ENCODE results near the gene XPOT. TPM values are rescaled to one million over a fixed set of nuclear protein-coding genes. Genes with fewer than 3 reads are reported as not detected.

Gene XPOT
- polyA plus RNA-seq, 3 donors = 57.6 to 67.9 (median 61.6) TPM

DNA sequence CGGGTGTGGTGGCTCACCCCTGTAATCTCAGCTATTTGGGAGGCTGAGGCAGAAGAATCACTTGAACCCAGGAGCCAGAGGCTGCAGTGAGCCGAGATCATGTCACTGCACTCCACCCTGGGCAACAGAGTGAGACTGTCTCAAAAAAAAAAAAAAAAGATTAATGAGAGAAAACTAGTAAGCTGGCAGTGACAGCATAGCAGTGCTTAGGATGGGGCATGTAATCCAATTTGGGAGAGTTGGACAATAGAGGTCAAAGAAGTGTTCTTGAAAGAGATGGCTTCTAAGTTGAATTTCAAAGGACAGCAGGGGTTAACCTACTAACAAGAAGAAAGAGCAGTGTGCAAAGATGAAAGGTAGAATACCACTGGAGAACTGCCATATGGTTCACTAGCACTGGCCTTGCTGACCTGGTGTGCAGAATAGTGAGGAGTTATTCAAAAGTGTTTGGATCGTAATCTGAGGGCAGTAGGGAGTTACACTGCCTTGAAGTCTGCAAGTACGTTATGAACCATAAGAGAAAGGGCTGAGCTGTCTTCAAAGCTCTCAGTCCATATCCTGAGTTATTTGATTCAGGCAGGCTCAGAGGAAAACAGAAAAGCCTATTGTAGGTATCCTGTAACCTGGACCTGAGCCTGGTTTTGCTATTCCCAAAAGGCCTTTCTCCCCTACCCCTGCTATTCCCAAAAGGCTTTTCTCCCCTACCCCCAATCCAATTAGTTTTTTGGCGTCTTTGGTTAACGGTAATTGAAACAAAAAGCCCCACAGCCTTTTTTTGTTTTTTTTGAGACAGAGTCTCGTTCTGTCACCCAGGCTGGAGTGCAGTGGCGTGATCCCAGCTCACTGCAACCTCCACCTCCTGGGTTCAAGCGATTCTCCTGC is 3.4 kb downstream of the XPOT start:
- DNase-seq = no peak

DNA sequence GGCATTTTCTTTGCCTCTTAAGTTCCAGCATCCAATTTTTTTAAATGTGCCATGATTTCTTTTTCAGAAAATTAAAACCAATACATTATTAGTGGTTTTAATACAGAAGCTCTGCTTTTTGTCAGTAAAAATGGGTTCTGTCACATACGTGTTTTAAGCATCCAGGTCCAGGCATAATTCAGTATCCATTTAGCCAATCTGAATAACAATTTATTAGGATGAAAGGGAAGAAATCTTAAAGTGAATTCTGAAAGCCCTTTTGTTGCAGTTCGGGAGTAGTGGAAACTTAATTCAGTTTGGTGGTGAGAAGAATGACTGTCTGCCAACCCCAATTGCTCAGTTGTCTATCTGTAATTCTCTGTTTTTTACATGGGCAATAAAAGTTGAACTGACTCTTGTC is 7.2 kb downstream of the XPOT start:
- no peak for DNase-seq

DNA sequence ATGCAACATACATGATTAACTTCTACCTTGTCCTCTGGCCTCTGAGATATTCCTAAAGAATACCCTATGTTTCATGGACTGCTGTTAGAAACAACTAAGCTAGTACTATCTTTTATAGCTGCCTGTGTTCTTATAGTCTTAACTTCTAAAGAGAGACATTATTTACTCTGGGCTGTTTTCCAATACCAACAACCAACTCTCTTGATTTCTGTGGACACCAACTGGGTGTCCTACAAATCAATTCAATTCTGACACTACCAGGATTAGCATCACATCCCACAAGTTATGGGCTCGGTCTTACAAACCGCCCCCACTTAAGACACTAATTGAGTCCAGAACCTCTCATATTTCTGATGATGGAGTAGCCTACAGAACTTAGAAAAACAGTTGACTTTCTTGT is 8.3 kb downstream of the XPOT start:
- no peak for DNase-seq

DNA sequence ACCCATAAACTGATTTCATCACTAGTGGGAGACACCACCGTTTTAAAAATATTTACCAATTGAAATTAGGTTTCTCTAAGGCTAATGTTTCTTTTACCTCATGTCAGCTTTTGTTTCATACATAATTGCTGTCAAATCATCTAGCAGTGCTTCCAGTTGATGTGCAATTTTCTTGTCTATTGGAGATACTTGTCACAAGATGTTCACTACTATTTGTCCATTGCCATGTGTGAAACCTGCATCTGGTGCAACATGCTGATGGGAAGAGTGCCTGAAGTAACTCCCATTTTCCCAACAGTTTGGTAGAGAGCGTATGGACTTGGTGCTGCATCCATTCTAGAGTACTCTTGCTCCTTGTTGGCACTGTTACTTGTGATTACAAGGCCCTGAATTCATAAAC is 9.7 kb downstream of the XPOT start:
- no peak for DNase-seq

DNA sequence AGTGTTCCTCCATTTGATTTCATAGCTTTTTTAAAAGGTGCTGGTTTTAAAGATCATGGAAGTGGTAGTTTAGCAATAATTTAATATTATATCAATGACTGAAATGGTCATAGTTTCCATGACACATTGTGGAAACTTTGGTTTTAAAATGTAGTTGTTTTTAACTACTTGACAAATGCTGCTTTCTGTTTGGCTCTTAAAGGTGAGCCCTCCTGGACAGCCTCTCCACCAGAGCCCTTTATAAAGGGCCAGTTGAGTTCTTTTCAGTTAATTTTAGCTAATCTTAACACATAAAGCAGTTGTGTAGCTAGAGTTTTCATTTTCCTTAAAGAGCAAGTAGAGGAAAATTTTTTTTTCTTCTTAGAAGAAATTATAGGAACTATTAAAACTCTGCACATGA is 14.0 kb downstream of the XPOT start:
- no peak for DNase-seq

DNA sequence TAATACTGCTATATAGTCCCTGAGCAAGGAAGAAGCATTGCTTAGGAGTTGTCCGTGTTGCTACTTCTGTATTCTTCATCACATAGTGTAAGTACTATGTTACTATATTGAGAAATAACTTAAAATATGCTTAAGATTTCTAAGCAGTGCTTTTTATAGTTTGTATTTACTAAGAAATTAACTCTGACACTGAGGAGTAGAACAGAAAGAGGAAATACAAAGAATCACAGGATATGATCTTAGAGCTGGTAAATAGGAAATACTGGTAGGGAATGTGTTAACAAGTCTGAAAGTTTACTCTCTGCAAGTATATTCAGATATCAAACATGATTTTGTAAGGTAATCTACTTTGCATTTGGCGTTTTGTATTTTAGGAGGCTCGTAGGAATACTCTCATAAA is 15.5 kb downstream of the XPOT start:
- no peak for DNase-seq

DNA sequence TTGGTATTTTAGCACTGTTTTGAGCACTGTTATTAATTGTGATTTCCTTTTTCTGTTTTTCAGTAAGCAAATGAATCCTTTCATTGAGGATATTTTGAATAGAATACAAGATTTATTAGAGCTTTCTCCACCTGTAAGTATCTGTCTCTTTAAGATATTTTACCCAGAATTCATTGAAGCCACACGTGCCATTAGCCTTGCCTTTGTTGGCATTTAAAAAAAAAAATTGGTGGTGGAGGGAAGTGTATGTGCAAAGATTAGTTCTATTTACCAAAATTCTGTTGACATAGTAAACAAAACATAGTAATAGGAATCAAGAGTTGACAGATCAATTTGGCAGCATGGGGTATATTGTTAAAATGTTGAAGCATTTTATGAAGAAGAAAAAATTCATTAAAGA is 23.8 kb downstream of the XPOT start:
- no peak for DNase-seq

DNA sequence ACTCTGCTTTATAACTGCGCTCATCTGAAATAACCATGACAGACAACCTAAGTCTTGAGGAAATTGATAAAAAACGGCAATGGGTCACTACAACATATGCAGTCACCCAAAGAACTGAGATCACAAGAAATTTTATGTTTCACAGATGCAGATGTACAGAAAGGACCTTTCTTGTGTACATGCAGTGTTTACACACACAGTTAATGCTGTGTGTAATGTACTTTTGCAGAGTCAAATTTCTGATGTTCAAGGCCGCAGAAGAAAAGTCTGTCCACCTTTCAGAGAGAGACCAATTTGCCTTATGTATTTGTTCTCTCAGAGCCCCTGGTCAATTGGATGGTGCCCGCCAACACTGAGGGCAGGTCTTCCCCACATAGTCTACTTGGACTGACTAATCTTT is 24.8 kb downstream of the XPOT start:
- no peak for DNase-seq

DNA sequence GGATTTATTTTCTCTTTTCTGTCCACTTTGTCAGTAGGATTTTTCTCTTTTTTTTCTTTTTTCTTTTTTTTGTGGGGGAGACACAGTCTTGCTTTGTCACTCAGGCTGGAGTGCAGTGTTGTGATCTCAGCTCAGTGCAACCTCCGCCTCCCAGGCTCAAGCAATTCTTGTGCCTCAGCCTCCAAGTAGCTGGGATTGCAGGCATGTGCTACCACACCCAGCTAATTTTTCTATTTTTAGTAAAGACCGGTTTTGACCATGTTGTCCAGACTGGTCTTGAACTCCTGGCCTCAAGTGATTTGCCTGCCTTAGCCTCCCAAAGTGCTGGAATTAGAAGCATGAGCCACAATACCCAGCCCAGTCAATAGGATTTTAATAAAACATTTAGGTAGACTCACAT is 26.7 kb downstream of the XPOT start:
- no peak for DNase-seq

DNA sequence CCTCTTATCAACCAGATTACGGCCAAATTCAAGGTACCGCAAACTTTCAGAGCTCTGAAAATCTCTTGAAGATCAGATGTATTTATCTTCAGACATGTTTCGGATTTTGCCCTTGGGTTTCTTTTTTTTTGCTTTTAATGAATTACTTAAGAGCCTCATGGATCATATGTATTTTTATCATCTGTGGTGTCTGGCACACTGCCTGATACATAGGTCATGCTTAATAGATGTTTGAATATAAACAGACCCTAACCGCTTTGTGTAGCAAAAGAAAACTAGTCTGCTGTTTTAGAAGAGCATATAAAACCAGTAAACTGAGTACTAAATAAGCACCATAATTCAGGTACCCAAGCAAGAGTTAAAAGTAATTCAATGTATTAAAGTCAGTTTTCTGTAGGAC is 27.6 kb downstream of the XPOT start:
- no peak for DNase-seq

DNA sequence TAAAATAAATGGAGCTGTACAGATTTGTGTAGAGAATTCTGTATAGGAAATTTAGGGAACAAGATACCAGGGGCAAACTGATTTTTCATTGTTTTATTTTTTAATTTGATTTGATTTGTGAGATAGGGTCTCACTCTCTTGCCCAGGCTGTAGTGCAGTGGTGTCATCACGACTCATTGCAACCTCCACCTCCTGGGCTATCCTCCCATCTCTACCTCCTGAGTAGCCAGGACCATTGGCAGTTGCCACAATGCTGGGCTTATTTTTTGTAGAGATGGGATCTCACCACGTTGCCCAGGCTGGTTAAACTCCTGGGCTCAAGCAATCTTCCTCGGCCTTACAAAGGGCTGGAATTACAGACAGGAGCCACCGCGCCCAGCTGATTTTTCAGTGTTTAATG is 29.7 kb downstream of the XPOT start:
- no peak for DNase-seq

DNA sequence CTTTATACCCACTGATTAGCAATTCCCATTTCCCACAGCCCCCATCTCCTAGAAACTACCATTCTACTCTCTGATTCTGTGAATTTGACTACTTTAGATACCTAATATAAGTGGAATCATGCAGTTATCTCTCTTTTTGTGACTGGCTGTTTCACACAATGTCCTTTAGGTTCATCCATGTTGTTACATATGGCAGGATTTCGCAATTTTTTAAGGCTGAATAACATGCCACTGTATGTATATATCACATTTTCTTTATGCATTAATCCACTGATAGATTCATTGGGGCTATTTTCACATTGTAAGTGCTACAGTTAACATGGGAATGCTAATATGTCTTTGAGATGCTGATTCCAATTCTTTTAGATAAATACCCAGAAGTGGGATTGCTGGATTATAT is 35.9 kb downstream of the XPOT start:
- no peak for DNase-seq

DNA sequence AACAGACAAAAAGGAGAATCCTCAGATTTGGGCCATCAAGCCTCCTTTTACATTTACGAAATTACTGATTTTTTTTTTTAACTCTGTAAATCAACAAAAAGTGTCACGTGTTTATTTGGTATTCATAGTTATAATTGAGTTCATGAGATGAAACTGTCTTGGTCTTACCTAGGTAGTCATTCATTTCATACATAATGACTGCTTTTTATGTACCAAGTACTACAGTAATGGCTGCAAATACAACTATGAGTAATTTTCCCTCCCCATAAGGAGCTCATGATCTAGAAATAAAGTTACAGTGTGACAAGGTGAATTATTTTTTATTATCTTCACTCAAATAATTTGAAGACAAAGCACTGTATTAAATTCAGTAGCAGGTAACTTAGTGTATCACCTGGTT is 41.3 kb downstream of the XPOT start:
- DNase-seq = no peak

DNA sequence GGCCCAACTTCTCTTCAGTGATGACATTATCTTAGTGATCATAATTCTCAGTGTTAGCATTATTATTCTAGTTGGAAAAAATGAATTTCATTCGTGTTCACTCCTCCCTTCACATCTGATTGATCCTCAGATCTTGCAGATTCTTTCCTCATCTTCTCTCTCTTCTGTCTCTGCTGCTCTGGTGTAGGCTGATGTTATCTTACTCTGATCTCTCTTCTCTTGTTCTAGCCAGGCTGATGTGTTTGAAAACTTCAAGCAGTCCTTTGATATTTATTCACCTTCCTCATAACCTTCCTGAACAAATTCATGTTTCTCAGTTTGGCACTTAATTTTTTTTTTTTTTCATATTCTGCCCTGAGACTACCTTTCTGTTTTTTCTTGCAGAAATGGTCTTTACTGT is 42.1 kb downstream of the XPOT start:
- DNase-seq = no peak

DNA sequence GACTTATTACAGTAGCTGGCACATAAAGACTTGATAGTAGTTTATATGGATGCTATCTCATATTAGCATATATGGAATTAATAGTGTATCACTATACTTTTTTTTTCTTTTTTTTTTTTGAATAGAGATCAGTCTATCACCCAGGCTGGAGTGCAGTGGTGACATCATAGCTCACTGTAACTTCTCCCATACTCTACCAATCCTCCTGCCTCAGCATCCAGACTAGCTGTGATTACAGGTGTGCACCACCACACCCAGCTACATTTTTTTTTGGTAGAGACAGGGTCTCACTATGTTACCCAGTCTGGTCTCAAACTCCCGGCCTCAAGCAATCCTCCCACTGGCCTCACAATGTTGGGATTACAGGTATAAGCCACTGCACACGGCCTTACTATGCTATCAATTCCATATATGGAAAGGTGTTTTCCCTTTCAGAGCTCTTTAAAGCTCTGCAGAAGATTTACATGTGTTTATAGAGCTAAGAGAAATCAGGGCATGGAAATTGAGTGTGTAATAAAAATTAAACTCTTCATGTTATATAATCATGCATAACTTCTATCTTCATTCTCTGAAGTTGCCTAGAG is 46.0 kb downstream of the XPOT start:
- no peak for DNase-seq

DNA sequence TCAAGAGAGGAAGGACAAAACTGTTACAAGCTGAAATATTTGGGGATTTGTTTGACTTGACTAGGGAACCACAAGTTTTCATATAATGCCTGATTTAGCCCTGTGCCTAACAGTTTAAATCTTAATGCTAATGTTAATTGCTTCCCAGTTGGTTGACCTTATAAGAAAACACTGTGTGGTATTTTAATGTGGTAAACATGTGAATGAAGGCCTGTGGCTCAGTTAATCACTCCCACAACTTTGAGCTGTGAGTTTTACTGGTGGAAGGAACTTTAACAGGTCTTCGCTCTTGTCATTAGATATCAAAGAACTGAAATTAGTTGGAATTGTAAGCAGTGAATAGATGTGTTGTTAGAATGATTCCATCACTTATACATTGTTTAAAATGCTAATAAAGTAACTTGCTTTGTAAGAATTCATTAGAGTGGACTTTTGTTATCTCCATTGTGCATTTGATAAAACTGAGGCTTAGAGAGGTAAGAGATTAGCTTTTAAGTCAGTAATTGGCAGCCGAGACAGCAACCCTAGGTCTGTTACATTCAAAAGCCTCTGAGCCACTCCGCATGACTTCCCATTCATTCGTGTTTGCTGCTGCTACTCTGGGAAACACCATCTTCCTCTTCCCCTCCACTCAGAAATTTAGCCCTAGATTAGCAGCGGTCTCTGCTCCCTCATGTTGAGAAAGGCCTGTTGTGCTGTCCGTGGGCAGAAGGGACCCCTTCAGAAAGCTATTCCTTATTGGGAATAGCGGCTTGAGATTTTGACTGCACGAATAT is 46.7 kb downstream of the XPOT start:
- DNase-seq = no peak

DNA sequence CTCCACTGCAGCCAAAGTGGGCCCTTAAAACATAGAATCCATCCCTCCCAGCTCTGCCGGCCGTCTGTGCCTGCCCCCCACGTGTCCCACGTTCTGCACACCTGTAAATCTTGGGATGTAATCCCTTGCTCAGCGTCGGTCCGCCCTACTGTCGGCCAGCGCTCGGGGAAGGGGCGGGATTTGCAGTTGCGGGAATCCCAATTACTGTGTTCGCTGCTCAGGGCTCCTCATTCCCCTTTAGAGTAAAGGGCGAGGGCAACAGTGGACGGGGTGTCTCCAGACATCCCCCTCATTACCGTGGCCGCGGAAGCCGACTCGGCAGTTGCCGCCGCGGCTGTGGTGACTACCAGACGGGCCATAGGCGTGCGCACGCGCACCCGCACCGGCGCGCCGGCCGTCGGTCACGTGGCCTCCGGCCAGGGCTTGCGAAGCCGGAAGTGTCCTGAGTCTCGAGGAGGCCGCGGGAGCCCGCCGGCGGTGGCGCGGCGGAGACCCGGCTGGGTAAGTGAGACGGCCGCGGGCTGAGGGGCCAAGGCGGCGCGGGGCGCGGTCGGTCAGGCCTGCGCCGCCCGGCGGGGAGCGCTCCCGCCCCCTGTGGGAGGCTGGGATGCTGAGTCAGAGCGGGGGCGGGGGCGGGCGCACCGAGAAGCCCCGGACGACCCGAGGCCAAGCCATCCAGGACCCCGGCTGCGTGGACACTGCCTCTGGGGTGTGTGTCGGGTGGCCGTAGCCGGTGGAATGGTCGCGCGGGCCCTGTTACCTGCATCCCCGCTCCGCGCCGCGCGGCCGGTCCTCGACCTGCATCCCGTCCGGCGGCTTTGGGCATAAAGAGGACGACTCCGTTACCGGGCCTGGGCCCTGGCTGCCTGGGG is 47.7 kb downstream of the XPOT start, which contains the start of gene TBK1:
Gene TBK1 (plus strand): TSS at position 434 of the 872 bp plus-strand sequence. CDS start 3,751 bp downstream, outside the sequence.
- peak; percentile 84 for DNase-seq

DNA sequence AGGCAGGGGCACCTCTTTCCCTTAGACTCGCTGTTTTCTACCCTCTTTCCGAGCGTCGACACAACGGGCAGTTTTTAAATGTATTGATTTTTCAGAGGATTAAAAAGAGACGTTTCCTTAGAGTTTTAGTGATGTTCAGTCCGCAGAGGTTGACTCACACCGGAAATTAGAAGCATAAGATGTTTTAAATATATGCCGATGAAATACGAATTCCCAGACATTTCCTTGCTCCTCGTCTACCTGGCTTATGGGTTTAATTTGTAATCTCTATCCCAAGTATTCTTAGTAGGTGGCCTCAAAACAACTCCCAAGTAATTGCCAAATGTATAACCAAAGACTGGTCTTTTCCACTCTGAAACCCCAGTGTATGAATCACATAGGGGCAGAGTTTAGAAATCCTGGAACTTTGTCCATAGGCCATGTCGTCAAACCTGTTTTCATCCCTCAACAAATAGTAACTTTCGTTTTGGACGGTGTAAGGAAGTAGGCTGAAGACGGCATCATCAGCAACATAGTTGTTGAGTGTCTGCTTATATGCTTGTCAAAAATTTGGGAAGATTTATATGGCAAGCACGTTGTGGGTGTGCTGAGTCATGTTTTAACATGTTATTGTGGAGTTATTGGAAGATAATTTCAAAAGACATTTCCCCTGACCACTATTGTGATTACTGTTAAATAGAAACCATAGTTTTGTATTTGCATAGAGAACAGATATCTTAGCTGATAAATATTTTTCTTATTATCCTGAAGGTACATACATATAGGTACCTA is 48.6 kb downstream of the XPOT start:
- DNase-seq = no peak

DNA sequence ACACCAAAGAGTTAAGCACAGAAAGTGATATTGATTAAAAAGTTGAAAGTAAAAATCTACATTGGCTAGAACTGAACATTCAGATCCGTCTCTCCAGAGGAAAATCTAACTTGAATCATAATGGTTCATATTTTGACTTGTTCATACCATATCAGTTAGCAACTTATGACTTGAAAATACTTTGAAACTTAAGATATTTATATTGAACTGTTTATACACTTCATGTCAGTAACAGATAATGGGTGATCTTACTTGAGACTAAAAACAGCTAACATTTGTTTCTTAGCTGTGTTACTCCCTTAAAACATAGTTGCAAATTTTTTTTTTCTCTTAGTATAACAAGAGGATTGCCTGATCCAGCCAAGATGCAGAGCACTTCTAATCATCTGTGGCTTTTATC is 51.3 kb downstream of the XPOT start:
- DNase-seq = no peak

DNA sequence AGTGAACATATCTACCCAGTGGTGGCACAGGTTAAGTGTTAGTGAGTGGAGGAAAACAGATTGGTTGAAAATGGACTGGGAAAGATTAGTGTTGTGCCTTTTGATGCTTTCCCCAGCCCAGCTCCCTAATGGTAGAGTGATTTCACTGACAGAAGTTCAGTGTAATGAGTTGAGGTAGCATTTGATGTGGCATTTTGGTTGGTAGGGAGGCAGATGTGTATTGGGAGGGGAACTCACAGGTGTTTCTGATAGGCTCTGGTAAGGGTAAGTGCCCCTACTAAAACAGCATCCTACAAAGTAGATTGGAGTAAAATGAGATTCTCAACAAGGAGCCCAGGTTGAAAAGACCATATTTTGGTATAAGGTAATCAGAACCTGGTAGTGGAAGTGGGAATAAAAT is 51.9 kb downstream of the XPOT start:
- no peak for DNase-seq

DNA sequence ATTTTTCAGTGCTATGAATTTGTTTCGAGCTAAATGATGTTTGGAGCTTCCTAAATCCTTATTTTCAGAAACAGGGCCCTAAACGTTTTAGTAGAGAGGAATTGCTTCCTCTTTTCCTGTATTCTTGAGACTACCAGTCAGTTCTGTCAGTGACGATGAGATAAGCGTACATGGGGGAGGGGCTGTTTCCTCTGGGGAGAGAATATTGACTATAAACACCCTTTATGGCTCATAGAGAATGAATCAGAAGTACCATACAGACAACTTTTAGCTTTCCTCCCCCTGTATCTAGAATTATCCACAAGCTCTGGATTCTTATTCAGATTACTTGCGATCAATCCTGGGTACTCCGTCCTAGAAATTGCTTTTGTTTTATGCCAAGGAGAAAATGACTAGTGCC is 52.8 kb downstream of the XPOT start:
- no peak for DNase-seq
